Lower leg skin (tissue), 4 donors: ENCODE data around the gene MINDY4. TPM values are rescaled to one million over a fixed set of nuclear protein-coding genes. Genes with fewer than 3 reads are reported as not detected.

Experiments
- DNase-seq, 2 donors: peaks; one replicate each; pipeline ENCODE4 v3.0.0-alpha.2; 2019; ENCODE audit warnings: low spot score in 2 of 2
- H3K4me3 ChIP-seq: fragments of 200-600 bp; sonication (generic); 2 replicates; pipeline ENCODE4 v1.5.1; 2017; ENCODE audit warnings: mild to moderate bottlenecking, low read depth; ENCODE audit not compliant: poor library complexity, severe bottlenecking
- POLR2A ChIP-seq, 2 donors: fragments of 450-650 bp; IDR thresholded peaks; one replicate each; pipeline ENCODE4 v1.6.1; 2016 to 2017; ENCODE audit warnings: antibody characterized with exemption in 2 of 2, mild to moderate bottlenecking in 1 of 2, moderate library complexity in 1 of 2
- WGBS, 2 donors: methylation state at CpG; one replicate each; pipeline ENCODE4 v1.1.5; 2018; 5-methylcytosine and 5-hydroxymethylcytosine counted together
- intact Hi-C: fragments of 100-400 bp; cut with DNase I; formaldehyde crosslinking; loops from one replicate; pipeline ENCODE4 v1.15.0; 2023; ENCODE audit warnings: low total_unique reads
- total RNA-seq, 4 donors: library from RNA; depleted of rRNA; stranded (reverse); fragments of >200 nt; gene quantifications; one replicate each; pipeline ENCODE4 v1.1.0, GENCODE V29; 2016
- TF ChIP-seq, protein P1 (sequence below), 3 donors: fragments of 450-650 bp; IDR thresholded peaks; one replicate each; pipeline ENCODE4 v1.5.1; 2016; ENCODE audit warnings: antibody characterized with exemption in 3 of 3, mild to moderate bottlenecking in 3 of 3, moderate library complexity in 2 of 3

MINDY4 gene
- total RNA-seq, 4 donors from 2014 or later = 4.0 to 4.7 (median 4.4) TPM

DNA sequence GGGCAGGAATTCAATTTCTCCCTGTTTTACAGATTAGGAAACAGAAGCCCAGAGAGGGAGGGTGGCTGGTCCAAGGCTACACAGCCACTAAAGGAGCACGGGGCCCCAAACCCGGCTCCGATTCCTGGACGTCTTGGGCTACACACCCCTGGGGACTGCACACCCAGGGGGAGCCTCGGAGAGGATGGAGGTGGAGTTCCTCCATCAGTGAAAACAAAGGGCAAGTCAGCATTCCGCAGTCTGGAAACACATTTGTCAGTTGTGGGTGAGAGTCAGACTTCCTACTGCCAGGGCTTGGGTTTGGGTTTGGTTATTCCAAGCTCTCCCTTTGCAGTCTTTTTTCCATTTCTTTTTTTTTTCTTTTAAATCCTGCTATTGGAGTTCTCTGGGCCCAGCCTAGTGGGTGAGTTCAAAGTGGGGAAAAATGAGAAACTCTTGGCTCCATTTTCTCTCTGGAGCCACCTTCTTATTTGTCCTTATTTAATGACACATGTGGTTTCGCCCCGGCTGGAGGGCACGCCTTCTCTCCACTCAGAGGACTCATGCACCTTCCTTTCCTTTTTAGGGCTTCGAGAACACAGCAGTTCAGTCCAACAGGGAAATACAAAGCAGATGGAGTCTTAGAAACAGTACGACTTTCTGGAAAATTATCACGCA, 80.6 kb downstream of the MINDY4 start:
- 46 to 62% methylated on average over 12 of the region's 12 CpGs for WGBS, 2 donors
- no peak for TF ChIP-seq POLR2A (IDR thresholded peaks at IDR 0.05)
- H3K4me3 ChIP-seq = no peak overlapping the region
- peak in 1 of 2 donors; percentile 39 for DNase-seq
- intact Hi-C loops = no loop called here

DNA sequence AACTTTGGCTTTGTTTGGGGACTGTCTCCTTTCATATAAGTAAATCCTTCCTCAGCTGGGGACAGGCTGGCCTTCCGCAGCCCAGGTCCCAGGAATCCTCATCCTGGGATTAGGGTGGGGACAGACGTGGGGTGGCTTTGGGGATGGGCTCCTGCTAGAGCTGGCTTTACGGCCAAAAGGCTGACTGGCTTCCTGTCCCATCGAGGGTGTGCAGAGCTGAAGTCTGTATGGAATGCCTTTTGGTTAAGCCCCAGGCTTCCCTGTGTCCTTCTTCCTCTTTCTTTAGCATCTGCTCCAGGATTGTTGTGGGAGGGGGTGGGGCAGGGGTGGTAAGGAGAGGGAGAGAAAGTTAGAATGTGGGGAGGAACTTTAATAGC, 81.1 kb downstream of the MINDY4 start:
- 36 to 45% methylated on average over 2 to 4 of the region's 4 CpGs for WGBS, 2 donors
- H3K4me3 ChIP-seq = no peak overlapping the region
- intact Hi-C loops = no loop called here
- DNase-seq = no peak
- no peak for TF ChIP-seq POLR2A (IDR thresholded peaks at IDR 0.05)
- TF ChIP-seq, protein P1, sequence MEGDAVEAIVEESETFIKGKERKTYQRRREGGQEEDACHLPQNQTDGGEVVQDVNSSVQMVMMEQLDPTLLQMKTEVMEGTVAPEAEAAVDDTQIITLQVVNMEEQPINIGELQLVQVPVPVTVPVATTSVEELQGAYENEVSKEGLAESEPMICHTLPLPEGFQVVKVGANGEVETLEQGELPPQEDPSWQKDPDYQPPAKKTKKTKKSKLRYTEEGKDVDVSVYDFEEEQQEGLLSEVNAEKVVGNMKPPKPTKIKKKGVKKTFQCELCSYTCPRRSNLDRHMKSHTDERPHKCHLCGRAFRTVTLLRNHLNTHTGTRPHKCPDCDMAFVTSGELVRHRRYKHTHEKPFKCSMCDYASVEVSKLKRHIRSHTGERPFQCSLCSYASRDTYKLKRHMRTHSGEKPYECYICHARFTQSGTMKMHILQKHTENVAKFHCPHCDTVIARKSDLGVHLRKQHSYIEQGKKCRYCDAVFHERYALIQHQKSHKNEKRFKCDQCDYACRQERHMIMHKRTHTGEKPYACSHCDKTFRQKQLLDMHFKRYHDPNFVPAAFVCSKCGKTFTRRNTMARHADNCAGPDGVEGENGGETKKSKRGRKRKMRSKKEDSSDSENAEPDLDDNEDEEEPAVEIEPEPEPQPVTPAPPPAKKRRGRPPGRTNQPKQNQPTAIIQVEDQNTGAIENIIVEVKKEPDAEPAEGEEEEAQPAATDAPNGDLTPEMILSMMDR (IDR thresholded peaks at IDR 0.05) = no peak

DNA sequence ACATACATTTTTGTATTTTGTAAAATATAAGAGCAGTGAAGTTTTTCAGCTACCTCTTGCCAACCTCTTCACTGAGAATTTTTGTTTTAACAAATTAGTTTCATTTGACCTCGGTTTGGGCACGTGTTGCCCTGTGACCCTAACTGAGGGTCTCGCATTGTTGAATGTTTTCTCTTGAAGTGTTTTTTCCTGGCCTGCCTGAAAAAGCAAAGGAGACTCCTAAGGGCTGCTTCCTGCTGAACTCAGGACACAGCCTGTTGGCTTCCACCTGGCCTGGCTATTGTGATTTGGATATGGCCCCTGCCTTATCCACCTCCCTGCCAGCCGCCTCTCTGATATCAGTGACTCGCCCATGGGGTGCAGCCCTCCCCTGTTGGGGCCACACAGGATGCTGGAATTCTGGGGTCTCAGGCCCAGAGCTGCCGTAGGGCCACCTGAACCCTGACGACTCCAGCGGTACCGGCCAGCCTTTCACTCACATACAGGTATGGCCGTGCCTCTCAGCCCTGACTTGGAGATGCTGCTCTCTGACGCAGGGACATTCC, 81.6 kb downstream of the MINDY4 start:
- intact Hi-C loops = no loop called here
- 82 to 83% methylated on average over 10 to 11 of the region's 11 CpGs for WGBS, 2 donors
- TF ChIP-seq POLR2A (IDR thresholded peaks at IDR 0.05) = no peak
- TF ChIP-seq, protein P1 (IDR thresholded peaks at IDR 0.05) = no peak
- no peak for DNase-seq
- no peak overlapping the region for H3K4me3 ChIP-seq

DNA sequence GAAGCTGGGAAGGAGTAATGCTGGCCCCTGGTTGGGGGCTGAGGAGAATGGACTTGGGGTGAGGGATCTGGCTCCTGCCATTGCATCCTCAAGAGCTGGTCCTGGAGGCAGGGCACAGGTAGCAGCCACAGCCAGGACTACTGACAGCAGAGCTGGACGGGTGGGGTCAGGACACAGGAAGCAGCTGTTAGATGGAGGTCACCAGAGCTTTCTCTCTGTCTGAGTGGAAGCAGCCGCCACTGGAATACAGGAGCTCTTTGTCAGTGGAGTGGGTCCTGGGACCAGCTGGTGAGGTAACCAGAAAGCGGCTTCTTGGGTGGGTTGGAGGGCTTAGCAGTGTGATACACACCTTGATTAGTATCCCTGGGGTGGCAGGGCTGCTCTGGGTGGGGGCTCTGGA, 82.4 kb downstream of the MINDY4 start:
- intact Hi-C loops = no loop called here
- no peak for TF ChIP-seq POLR2A (IDR thresholded peaks at IDR 0.05)
- no peak overlapping the region for H3K4me3 ChIP-seq
- no peak for DNase-seq
- WGBS, 2 donors = 73 to 85% methylated on average over 3 of the region's 3 CpGs

DNA sequence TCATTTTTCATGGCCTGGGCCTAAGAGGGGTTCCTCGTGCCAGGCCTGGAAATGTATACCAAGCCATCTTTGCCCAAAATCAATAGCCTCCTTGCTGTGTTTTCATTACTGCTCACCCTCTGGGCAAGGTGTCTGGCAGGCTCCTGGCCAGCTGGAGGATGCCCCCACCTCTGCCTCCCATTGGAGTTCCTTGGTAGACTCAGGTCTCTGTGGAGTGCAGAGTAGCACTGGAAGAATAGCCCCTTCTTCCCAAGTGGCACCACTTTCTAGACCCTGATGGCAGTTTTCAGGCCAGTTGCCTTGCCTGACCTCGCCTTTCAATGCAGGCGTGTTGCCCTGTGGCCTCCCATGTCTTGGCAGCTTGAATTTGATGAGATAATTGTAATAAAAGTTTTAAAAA, 84.7 kb downstream of the MINDY4 start:
- intact Hi-C loops = no loop called here
- WGBS, 2 donors = 68 to 79% methylated on average over 3 of the region's 3 CpGs
- no peak for DNase-seq
- TF ChIP-seq POLR2A (IDR thresholded peaks at IDR 0.05) = no peak
- TF ChIP-seq, protein P1 (IDR thresholded peaks at IDR 0.05) = no peak
- H3K4me3 ChIP-seq = no peak overlapping the region

DNA sequence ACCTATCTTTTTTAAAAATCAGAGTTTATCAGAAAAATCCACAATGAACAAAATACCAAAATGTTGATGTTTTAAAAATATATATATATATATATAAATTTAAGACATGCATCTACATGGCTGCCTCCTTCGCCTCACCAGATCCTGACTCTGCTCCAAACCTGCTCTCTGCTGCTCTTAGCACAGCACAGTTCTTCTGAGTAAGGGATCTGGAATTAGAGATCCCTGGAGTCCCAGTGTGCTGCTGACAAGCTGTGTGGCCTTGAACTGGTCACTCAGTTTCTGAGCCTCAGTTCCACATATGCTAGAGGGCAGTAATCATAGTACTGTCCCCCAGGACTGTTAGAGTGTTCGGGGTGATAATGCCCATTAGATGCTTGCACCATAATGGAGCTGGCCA, 87.4 kb downstream of the MINDY4 start:
- no peak overlapping the region for H3K4me3 ChIP-seq
- DNase-seq = no peak
- intact Hi-C loops = no loop called here
- WGBS, 2 donors = 97 to 99% methylated on average over 2 of the region's 2 CpGs
- TF ChIP-seq, protein P1 (IDR thresholded peaks at IDR 0.05) = no peak
- no peak for TF ChIP-seq POLR2A (IDR thresholded peaks at IDR 0.05)
